ENCODE results near the gene SCFD1. TPM values are rescaled to one million over a fixed set of nuclear protein-coding genes. Genes with fewer than 3 reads are reported as not detected.

SCFD1 gene
- total and polyA plus RNA-seq, 10 of the 15 experiments (the other 5 are each of a cell fraction or from before 2014, with no cell fraction given) = 61.5 to 98.4 (median 82.5) TPM

DNA sequence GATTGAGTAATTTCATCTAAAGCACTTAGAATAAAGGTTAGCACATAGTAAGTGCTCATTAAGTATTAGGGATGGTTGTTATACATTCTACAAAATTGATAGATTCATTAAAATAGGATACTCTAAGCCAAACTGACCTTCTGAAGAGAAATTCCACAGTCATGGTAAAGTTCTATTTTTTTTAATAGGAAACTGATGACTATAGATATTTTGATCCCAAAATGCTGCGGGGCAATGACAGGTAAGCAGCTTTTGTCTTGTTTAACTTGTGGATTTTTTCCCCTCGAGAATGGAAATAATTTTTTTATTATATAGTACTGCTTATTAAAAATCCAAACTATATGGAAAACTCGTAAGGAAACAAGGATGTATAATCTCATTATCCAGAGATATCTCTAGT, 97.0 kb downstream of the SCFD1 start (continued):
- TF ChIP-seq, protein P1, sequence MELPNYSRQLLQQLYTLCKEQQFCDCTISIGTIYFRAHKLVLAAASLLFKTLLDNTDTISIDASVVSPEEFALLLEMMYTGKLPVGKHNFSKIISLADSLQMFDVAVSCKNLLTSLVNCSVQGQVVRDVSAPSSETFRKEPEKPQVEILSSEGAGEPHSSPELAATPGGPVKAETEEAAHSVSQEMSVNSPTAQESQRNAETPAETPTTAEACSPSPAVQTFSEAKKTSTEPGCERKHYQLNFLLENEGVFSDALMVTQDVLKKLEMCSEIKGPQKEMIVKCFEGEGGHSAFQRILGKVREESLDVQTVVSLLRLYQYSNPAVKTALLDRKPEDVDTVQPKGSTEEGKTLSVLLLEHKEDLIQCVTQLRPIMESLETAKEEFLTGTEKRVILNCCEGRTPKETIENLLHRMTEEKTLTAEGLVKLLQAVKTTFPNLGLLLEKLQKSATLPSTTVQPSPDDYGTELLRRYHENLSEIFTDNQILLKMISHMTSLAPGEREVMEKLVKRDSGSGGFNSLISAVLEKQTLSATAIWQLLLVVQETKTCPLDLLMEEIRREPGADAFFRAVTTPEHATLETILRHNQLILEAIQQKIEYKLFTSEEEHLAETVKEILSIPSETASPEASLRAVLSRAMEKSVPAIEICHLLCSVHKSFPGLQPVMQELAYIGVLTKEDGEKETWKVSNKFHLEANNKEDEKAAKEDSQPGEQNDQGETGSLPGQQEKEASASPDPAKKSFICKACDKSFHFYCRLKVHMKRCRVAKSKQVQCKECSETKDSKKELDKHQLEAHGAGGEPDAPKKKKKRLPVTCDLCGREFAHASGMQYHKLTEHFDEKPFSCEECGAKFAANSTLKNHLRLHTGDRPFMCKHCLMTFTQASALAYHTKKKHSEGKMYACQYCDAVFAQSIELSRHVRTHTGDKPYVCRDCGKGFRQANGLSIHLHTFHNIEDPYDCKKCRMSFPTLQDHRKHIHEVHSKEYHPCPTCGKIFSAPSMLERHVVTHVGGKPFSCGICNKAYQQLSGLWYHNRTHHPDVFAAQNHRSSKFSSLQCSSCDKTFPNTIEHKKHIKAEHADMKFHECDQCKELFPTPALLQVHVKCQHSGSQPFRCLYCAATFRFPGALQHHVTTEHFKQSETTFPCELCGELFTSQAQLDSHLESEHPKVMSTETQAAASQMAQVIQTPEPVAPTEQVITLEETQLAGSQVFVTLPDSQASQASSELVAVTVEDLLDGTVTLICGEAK (IDR thresholded peaks at IDR 0.05; ENCODE audit: borderline replicate concordance) = no peak
- TF ChIP-seq POLR2A (IDR thresholded peaks at IDR 0.05; ENCODE audit: low read depth, low read length) (no peak), KAT2A (conservative IDR thresholded peaks at IDR 0.05; ENCODE audit: control insufficient read depth, low read depth, low read length) (no peak)

DNA sequence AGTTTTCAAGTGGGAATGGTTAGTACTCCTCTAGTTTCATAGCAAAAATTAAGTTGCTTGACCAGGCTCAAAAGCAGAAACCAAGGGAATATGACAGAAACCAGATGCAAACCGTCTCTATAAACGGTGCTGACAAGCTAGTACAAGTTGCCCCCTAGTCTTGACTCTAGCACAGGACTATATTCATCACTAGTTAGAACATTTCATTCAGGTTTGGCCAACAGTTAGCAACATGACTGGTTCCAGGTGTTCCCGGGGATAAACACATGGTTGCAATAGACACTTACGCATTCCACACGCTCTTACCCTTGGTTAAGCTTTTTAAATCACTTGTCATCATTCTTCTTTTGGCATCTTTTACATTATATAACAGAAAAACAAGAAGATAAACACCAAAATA, 103.6 kb downstream of the SCFD1 start:
- Histone ChIP-seq H3K27me3 (replicated peaks in 1 of 2; ENCODE audit: control insufficient read depth in 2 of 2, insufficient read depth in 2 of 2, low read length in 1 of 2) (no peaks in the 10 kb centered on the region), H3K9ac (ENCODE audit: control insufficient read depth, insufficient read depth, low read length) (no peak overlapping the region), H3K4me1 (ENCODE audit: control insufficient read depth, insufficient read depth, low read length) (no peaks in the 10 kb centered on the region), H3K36me3 (ENCODE audit: control insufficient read depth in 2 of 2, insufficient read depth in 2 of 2, low read length in 1 of 2) (peaks cover 0 to 18% of the 10 kb centered on the region in 2 experiments; a peak in 1 of 4 replicates), H3K79me2 (ENCODE audit: control insufficient read depth, insufficient read depth, low read length) (no peaks in the 10 kb centered on the region), H3K27ac (ENCODE audit: control insufficient read depth, insufficient read depth) (no peak overlapping the region), H3K4me3 (no peak overlapping the region), H3K4me2 (ENCODE audit: control insufficient read depth, insufficient read depth) (no peak overlapping the region), H3K9me3 (replicated peaks; ENCODE audit: control insufficient read depth, insufficient read depth, low read length) (peaks cover 2% of the 10 kb centered on the region; the same call in 2 of the 3 replicates), H4K20me1 (ENCODE audit: control insufficient read depth, insufficient read depth) (no peaks in the 10 kb centered on the region; the same call in 1 of the 2 replicates), H2AFZ (ENCODE audit: control insufficient read depth, low read depth, low read length) (no peak overlapping the region)
- ChIA-PET RAD21 (ENCODE audit: unreplicated experiment) (no interaction called here), POLR2A (no interaction called here), SMC1A (ENCODE audit: uncharacterized antibody, unreplicated experiment) (no interaction called here), CTCF (no interaction called here)
- no TSS peak for BruUV-seq (replicated peaks)
- DNase-seq (ENCODE audit: low read depth, low spot score) (no peak), FAIRE-seq (no peak), ATAC-seq (no peak)
- 74% methylated on average over 5 of the region's 5 CpGs for WGBS (ENCODE audit: insufficient coverage, insufficient replicate concordance, low lambda C conversion rate, missing lambda C conversion rate)
- in situ Hi-C loops (cut with MboI) (no loop called here), intact Hi-C loops (cut with micrococcal nuclease; ENCODE audit: unreplicated experiment) (no loop called here)
- TF ChIP-seq TARDBP (IDR thresholded peaks at IDR 0.05; ENCODE audit: borderline replicate concordance) = no peak
- TF ChIP-seq, protein P2, sequence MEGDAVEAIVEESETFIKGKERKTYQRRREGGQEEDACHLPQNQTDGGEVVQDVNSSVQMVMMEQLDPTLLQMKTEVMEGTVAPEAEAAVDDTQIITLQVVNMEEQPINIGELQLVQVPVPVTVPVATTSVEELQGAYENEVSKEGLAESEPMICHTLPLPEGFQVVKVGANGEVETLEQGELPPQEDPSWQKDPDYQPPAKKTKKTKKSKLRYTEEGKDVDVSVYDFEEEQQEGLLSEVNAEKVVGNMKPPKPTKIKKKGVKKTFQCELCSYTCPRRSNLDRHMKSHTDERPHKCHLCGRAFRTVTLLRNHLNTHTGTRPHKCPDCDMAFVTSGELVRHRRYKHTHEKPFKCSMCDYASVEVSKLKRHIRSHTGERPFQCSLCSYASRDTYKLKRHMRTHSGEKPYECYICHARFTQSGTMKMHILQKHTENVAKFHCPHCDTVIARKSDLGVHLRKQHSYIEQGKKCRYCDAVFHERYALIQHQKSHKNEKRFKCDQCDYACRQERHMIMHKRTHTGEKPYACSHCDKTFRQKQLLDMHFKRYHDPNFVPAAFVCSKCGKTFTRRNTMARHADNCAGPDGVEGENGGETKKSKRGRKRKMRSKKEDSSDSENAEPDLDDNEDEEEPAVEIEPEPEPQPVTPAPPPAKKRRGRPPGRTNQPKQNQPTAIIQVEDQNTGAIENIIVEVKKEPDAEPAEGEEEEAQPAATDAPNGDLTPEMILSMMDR (IDR thresholded peaks at IDR 0.05 in 2 of 3, conservative IDR thresholded peaks at IDR 0.05 in 1 of 3; ENCODE audit: control insufficient read depth in 2 of 3, extremely low read depth in 1 of 3, insufficient read depth in 1 of 3, low read depth in 3 of 3, low read length in 3 of 3) = no peak
- no peak for TF ChIP-seq EGR1 (IDR thresholded peaks at IDR 0.05; ENCODE audit: borderline replicate concordance in 1 of 2, low read depth in 2 of 2, low read length in 2 of 2)
- TF ChIP-seq, protein P3, sequence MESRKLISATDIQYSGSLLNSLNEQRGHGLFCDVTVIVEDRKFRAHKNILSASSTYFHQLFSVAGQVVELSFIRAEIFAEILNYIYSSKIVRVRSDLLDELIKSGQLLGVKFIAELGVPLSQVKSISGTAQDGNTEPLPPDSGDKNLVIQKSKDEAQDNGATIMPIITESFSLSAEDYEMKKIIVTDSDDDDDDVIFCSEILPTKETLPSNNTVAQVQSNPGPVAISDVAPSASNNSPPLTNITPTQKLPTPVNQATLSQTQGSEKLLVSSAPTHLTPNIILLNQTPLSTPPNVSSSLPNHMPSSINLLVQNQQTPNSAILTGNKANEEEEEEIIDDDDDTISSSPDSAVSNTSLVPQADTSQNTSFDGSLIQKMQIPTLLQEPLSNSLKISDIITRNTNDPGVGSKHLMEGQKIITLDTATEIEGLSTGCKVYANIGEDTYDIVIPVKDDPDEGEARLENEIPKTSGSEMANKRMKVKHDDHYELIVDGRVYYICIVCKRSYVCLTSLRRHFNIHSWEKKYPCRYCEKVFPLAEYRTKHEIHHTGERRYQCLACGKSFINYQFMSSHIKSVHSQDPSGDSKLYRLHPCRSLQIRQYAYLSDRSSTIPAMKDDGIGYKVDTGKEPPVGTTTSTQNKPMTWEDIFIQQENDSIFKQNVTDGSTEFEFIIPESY (IDR thresholded peaks at IDR 0.05) = no peak
- TF ChIP-seq, protein P4, sequence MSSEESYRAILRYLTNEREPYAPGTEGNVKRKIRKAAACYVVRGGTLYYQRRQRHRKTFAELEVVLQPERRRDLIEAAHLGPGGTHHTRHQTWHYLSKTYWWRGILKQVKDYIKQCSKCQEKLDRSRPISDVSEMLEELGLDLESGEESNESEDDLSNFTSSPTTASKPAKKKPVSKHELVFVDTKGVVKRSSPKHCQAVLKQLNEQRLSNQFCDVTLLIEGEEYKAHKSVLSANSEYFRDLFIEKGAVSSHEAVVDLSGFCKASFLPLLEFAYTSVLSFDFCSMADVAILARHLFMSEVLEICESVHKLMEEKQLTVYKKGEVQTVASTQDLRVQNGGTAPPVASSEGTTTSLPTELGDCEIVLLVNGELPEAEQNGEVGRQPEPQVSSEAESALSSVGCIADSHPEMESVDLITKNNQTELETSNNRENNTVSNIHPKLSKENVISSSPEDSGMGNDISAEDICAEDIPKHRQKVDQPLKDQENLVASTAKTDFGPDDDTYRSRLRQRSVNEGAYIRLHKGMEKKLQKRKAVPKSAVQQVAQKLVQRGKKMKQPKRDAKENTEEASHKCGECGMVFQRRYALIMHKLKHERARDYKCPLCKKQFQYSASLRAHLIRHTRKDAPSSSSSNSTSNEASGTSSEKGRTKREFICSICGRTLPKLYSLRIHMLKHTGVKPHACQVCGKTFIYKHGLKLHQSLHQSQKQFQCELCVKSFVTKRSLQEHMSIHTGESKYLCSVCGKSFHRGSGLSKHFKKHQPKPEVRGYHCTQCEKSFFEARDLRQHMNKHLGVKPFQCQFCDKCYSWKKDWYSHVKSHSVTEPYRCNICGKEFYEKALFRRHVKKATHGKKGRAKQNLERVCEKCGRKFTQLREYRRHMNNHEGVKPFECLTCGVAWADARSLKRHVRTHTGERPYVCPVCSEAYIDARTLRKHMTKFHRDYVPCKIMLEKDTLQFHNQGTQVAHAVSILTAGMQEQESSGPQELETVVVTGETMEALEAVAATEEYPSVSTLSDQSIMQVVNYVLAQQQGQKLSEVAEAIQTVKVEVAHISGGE (CRISPR knock-in tag; IDR thresholded peaks at IDR 0.05) = no peak
